Ramos (cell line): ENCODE results near the gene MAN1A1.
"Not testable (repeated sequence)": the region's sequence is repeated elsewhere in the genome, so short reads cannot be mapped to it uniquely, and the experiment has no call there.

Experiments
- in situ Hi-C: fragments of 300-500 bp; cut with MboI; formaldehyde crosslinking; loops from one replicate; pipeline ENCODE4 v1.14.3; 2022; ENCODE audit warnings: low sequenced_read_pairs; ENCODE audit not compliant: unreplicated experiment

MAN1A1 gene

DNA sequence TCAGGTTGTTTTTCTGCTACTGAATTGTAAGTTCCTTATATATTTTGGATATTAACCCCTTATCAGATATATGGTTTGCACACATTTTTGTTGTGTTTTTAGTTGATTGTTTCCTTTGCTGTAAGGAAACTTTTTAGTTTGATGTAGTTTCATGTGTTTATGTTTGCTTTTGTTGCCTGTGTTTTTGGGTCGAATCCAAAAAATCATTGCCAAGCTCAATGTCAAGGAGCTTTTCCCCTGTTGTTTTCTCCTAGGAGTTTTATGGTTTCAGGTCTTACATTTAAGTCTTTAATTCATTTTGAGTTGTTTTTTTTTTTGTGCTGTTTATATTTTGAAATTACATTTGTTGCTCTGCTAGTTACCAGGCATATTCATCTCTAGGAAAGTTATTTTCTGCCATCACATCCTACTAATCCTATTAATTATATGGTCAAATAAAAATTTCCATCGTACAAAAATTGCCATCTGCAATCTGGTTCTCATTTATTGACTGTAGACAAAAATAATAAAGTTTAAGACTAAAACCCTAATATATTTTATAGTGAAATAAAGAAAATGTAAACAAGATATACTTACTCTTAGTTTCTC lies 167.3 kb downstream of the MAN1A1 start:
- in situ Hi-C loops, result no loop called here

DNA sequence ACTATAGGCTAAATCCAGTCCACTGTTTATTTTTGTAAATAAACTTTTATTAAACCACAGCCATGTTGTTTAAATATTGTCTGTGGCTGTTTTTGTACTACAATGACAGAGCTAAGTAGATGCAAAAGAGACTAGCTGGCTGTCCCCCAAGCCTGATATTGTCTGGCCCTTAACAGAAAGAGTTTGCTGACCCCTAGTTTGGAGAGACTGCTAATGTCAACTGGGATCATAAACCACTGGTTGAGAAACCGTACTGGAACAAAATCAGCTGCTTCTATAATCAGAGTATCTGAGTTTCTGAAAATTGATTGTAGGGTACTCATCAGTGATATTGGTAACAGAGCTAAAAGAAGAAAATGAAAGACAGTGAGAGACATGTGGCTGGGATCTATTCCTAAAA lies 168.5 kb downstream of the MAN1A1 start:
- in situ Hi-C loops, result no loop called here

DNA sequence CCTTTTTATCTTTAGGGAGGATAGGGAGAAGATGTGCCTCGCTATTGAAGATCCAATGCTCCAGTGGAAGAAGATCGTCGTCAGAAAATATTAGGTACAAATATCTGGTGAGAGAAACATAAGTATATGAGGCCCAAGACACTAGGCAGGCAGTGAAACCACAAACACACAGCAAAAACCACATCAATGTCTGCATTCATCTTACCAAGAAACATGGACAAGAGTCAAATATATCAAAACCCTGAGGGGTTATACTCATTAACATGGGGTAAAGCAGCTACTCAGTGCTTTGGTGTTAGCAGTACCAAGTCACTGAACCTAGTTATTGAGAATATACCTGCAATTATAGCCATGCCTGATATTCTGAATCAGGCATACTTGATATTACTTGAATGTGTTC lies 169.7 kb downstream of the MAN1A1 start:
- in situ Hi-C loops, result no loop called here

DNA sequence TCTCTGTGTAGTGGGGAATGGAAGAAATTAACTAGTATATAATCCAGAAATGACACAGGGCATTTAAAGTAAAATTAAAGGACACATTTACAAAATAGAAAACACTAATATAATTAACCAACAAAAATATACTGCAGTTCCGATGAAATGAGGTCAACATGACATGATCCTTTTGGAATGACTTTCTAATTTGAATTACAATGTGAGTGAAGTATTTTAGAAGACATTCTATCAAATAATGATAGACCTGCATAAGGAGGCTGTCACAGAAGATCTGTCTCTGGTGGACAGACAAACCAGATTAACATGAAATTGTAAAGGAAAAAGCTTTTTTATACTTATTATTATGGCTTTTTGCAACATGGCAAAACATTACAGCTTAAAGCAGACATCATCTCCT lies 170.5 kb downstream of the MAN1A1 start:
- in situ Hi-C loops, result no loop called here

DNA sequence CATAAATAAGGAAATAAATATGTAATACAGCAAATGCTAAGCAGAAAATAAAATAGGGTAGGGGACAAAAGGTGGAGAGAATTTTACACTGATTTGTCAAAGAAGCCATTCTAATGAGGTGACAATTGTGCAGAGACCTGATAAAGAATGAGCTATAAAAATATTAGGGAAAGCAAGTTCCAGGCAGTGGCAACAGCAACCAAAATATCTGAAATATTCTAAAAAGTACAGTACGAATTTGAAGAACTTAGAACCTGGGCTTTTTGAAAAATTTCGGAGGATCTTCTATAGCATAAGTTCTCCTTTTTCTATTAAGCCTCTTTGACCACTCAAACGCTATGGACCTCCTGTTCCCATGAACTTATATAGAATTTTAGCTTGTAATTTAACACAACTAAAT lies 173.1 kb downstream of the MAN1A1 start:
- in situ Hi-C loops, result no loop called here

DNA sequence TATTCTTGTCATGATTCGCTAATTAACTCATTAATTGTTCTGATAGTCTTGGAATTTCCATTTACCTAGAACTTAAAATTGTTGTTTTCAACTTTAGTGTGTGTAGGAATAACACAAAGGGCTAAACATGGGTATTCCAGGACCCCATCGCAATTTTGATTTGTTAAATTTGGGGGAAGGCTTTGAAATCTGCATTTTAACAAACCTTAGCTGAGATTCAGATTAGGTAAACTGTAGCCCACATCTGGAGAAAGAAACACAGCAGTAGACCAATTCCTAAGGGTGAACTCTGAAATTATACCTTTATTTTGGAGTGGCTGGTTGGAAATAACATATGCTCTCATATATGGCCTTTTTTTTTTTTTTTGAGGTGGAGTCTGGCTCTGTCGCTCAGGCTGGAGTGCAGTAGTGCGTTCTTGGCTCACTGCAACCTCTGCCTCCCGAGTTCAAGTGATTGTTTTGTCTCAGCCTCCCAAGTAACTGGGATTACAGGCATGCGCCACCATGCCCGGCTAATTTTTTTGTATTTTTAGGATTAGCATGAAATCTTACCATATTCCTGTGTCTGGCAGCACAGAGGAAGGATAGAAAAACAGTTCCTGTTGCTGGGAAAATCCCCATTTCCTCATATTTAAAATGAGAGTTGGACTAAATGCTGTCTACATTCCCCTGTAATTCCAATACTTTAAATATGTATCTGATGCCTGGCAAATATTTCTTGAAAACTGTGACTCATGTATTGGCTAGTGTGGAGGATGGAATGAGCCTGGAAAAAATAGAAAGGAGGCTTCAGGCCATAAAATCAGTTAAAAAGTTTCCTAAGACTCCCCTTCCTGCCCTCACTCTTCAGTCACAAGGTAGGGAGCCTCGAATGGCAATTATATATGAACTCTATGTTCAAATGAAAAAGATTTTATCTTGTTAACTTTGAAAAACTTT lies 174.4 kb downstream of the MAN1A1 start:
- in situ Hi-C loops, result no loop called here

DNA sequence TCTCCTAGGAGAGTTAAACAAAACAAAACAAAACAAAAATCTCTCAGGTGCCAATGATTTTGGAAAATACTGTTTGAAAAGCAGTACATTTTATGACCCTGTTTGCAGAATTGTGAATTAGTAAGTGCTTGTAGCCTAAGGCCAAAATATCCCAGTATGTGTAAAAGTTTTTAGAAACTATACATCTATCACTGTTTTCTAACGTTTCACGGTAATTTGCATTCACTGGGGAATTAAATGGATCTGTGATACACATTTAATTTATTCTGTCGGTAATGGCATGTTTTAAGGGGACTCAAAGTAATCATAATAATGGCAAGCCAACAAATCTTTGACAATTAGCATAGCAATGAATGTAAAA lies 175.5 kb downstream of the MAN1A1 start:
- in situ Hi-C loops, result no loop called here

DNA sequence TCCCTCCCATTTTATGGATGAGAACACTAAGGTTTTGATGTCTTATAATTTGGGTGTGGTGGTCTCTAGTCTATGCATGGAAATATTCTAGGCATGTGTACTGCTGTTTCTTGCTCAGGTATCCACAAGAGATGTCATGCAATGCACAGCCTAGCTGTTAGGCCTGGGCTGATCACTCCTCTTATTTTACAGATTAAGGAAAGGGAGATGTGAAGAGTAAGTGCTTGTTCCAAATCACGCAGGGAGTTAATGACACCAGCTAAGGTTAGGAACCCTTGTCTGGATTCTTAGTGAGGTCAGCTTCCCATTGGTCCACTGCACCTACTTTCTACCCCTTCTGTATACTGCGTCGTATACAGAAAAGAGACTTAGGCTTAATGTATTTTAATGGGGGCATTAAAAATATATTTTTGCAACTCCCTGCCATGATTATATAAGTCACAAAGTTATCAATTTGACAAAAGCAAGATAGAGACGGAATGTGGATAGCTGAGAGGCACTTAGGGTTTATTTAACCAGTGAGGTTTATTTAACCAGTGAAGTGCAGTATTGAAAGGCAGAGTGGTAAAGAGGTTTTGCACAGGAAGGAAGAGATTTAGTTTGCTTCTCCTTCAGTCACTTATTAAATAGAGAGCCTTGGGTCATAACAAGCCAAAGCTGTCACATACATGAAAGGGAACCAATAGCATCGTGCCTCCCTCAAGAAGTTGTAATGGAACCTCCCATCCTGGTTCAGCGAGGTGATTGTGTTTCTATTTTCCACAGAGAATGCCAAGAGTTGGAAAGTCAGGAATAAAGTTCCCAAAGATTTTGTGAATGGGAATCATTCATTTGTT lies 176.1 kb downstream of the MAN1A1 start:
- in situ Hi-C loops, result no loop called here

DNA sequence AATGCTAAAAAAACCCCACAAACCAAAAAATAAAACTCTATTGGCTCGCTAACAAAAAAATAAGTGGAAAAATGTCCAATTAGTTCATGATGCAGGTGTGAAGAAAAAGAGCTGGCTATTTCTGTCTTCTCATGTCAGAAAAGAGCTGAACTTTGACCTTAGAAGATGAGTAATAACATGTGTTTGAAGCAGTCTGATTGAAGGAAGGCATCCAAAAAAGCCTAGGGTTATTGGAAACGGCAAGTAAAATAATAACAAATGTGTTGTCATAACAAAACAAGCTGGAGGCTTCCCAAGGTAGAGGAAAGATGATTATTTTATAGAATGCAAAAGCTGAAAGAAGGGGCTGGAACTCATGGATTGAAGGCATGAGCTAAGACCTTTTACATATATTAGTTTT lies 176.7 kb downstream of the MAN1A1 start:
- in situ Hi-C loops, result no loop called here

DNA sequence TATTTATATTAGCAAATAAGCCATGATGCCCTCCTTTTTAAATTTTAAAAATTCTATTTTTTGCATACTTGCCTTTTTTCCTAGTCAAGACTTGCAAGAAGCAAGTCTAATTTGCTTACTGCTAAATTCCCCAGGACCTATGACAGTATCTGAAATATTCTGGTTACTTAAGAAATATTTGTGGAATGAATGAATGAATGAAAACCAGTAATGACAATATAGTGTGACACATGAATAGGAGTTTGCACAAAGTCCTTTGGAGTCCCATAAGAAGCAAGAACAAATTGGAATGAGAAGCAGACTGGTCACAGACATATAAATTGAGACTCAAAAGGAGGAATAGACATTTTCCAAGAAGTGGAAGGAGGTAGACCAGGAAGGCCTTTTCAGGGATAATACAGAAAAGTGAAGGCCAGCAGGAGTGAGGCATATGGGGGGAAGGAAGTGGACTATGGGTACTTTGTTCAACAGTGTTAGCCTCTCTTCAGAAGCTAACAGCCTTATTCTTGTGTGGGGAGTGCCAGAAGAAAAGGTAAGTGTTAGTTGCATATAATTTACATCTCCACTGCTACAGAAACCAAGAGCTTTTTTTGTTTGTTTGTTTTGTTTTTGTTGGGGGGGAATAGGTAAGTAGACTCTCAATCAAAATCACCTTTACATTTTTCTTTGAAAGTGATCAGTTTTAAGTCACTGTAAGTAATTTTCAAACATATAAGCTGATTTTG lies 177.5 kb downstream of the MAN1A1 start:
- in situ Hi-C loops, result no loop called here

DNA sequence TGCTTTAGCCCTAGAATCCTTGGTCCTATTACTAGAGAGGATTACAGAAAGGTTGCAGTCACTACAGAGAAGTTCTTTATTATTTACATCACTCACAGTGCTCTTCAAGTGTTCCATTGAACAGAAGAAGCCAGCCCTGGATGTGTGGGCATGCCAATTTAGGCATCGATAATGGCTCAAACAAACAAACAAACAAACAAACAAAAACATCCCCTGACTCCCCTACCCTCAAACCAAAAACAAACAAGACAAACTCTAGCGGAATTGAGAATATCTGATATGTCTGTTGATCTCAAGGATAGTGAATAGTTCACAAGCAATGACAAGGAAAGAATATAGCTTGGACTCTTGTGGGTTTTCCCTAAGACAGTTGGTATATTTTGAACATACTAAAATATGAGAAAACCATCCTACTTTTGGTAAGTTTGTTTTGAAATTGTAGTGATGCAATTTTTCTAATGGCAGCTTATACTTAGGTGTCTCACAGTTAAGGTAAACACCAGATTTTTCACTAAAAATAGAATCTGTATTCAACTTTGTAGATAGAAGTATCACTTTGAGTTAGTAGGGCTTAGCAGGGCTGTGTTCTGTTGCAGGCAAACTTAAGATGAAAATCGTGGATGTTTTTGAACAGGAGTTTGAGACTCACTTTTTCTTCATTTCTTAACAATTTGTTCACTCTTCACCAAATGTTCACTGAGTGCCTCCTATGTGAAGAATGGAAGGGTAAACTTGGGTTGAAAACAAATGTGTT lies 178.3 kb downstream of the MAN1A1 start:
- in situ Hi-C loops, result no loop called here

DNA sequence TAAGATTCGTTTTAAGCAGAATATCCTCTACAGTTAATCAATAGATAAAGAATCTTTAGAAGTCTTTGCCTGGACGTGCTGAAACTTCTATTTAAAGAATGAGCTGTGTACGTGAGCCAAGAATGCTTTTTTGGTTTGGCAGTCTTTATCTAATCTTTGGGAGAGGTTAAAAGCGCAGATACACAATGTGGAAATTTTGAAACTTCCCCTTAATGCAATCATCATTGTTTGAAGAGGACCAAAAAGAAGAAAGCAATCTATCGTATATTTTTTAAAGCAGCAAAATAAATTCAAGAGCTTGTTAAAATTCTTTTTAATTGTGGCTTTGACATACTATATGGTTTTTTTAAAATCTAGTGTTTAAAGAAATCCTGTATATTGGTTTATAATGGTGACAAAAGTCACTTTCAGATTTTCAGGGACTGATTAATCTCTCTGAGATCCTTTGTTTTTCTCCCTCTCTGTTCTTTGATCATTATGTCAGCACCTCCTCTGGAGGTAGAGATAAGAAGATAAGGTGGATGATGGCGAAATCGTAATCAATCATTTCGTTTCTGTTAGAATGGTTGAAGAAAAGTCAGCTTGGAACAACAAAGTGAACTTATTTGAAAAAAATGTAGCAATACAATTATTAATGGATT lies 179.0 kb downstream of the MAN1A1 start:
- in situ Hi-C loops, result no loop called here

DNA sequence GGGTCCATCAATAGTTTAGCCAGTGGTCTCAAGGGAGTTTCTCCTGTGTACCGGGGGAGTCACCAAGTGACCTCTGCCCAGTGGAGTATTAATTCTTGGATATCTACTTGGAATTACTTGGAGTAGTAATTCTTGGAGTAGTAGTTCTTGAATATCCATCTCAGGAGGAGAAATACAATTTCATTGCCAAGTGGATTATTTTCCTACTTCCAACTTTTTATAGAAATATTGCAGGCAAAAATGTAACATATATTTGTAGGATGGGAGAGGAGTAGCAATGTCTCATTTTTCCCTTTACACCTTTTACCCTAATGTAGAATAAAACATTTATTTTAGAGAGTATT lies 179.5 kb downstream of the MAN1A1 start:
- in situ Hi-C loops, result no loop called here

DNA sequence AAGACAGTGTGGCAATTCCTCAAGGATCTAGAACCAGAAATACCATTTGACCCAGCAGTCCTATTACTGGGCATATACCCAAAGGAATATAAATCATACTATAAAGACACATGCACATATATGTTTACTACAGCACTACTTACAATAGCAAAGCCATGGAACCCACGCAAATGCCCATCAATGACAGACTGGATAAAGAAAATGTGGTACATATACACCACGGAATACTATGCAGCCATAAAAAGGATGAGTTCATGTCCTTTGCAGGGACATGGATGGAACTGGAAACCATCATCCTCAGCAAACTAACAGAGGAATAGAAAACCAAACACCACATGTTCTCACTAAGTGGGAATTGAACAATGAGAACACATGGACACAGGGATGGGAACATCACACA lies 180.2 kb downstream of the MAN1A1 start:
- in situ Hi-C loops, result not testable (repeated sequence)

DNA sequence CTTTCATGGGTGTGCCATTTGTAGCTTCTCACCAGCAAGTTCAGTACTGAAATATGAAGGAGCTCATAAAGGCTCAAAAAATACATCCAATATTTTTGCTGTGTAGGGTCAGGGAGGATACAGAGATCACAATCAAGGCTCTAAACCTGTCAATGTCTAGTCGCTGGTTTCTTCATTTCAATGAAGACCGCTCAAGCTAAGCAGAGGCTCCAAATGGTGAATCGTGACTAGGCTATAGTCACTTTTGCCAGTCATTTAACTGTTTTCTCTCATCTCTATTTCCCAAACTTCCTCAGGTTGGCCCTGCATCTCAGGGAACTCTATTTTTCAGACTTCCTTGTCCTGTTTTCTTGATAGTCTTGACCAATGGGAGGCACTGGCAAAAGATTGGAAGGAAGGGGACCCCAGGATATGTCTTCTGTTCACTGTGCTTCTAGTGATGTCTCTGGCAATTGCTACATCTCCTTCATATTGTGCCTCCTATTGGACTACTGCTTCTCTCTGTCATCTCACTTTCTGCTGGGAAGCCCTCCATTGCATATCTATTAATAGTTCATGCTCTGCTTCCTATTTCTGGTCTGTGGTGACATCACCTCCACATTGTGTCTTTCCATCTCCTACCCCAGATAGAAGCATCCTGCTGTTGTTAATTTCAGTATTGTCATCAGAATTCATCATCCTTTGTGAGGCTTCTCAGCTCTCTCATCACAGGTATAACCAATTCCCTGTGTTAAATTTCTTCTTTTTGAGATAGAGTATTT lies 183.4 kb downstream of the MAN1A1 start:
- in situ Hi-C loops, result no loop called here

DNA sequence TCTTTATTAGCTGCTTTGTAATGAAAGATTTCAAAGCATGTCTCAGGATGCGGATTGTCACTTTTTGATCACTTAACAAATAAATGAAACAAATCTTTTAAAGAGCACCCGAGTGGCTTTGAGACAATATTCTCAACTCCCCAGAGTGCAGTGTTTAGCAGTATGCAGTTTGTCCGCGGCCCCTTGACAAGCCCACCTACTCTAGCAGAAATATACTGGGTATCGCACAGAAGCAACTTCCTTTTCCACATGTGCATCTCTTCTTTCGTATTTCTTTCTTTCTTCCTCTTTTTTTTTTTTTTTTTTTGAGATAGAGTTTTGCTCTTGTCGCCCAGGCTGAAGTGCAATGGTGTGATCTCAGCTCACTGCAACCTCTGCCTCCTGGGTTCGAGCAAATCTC lies 186.6 kb downstream of the MAN1A1 start:
- in situ Hi-C loops, result no loop called here

DNA sequence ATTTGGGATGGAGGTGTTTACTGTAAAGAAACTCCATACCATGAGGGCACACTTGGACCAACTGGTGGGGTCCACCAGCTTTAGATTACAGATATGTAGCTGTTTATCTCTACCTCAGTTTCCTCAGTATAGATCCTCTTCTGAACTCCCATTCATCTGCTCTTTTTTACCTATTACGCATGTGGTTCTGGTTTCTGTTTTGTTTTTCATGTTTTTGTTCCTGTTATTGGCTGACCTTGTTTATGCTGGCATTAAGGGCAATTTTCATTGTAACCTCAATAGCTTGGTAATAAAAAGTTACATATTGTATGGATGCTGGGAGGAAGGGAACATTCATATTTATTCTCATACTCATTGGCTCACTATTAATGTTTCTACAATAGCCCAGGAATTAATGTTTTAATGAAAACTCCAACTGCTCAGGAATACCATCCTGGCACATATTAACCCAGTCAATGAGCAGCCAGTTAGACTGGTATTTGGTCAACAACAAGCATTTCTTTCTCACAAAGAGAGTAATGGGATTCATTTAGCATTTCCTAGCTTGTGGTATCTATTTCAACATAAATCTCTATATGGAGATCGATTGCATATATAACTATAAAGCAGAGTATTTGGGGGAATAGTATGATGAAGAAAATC lies 187.3 kb downstream of the MAN1A1 start:
- in situ Hi-C loops, result no loop called here

DNA sequence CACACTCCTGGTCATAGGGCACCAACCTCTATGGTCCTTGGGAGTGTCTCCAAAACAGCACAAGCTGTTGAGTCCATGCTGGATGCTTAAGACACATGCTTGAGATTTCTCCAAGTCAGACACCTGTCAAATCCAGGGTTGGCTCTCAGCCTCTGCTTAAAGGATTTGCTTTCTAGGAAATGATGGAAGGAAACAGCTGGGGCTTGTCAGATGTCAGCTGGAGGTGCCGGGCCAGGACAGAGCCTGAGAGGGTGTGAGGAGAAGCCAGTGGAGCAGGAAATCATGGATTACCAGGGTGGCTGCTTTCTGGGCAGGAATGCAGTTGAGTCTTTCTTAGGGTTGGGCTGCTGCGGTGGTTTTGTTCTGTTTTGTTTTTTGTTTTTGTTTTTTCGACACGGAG lies 188.1 kb downstream of the MAN1A1 start:
- in situ Hi-C loops, result no loop called here
